NCI-H1092 (cell line): Measurements from ENCODE around the gene CAMK1D.
"Not testable (repeated sequence)": the region's sequence is repeated elsewhere in the genome, so short reads cannot be mapped to it uniquely, and the experiment has no call there.

Experiments used
- DNase-seq: peaks from one replicate; lab custom pipeline; 2025; lab: John Stamatoyannopoulos, UW

The CAMK1D gene

DNA sequence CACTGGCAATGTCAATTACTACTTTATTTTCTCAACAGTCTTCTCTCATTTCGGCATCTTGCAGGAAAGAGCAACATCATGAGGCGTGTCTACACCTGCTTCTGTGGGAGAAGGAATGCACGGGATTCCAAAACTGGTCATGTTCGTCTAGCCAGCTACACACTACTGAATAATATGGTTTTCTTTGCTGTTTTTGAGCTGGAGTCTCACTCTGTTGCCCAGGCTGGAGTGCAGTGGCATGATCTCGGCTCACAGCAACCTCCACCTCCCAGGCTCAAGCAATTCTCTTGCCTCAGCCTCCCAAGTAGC is 376.2 kb downstream of the CAMK1D start:
- DNase-seq = not testable (repeated sequence)

DNA sequence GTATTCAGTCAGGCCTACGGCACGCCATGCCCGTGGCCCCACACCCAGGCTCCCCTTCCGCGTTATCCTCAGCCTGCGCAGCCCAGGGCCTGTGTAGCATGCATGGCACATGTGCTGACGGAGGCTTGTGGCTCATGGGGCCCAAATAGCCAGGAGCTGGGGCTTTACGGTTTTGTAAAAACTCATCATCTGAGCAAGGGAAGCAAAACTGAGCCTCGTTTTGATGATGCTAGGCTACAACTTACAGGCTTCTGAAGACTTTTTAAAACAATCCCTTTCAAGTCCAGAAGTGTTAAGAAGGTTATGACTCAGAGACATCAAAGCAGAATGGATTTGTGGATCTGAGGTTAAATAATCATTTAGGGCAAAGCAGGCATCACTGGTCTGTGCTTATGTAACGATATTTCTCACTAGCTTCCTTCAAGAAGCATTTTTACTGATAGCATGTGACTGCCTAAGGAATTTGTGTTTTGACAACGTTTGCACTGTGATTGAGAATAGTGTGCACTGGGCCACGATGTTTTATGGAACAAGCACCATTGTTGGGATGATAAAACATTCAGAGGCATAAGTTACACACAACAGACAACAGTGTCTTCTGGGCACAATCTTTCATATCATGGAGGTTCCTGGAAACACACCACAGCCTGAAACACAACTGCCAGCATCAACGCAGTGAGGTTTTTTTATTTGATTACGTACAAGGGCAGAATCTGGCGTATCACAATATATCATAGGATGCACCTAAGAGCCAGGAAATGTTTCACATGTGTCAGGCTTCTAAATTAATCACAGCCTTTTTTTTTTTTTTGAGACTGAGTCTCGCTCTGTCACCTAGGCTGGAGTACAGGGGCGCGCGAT is 377.9 kb downstream of the CAMK1D start:
- no peak for DNase-seq

DNA sequence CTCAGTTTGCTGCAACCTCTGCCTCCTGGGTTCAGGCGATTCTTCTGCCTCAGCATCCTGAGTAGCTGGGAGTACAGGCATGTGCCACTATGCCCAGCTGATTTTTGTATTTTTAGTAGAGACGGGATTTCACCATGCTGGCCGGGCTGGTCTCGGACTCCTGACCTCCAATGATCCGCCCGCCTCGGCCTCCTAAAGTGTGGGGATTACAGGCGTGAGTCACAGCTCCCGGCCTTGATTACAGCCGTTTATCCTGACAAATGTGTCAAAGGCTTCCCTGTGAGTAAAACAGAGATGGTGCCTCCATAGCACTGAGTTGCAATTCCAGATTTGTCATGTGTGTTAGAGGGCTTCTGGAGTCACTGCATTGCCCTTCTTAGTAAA is 378.5 kb downstream of the CAMK1D start:
- no peak for DNase-seq

DNA sequence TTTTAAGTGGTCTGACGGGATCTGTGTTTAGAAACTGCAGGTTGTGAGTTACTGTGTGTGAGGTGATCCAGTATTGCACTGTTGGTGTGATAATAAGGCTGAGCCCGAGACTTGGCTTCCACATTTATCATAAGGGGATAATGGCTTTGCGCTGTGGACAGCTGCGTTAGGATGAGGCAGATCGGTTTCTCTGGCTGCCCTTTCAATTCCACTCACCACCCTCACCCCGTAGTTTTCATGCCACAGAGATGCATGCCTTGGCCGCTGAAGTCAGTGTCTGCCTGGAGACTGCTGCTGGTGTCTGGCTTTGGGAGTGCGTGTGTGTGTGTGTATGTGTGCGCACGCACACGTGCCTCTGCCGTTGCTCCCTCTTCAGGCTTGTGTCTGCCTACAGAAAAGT is 379.1 kb downstream of the CAMK1D start:
- peak; percentile 36 for DNase-seq

DNA sequence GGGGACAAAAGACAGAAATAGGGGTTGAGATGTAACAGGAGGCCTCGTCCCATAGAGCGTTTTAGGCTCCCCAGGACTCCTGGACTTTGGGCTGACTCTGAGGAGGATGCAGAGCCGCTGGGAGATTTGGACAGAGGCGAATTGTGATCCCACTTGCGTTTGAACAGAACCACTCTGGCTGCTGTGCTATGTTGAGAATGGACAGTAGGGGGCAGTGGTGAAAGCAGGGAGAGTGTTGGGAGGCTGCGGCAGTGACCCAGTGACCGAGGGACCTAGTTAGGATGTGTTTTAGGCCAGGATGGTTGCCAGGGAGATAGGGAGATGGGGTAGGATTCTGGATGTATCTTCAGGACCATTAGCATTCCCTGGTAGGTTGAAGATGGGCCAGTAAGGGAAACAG is 380.5 kb downstream of the CAMK1D start:
- no peak for DNase-seq

DNA sequence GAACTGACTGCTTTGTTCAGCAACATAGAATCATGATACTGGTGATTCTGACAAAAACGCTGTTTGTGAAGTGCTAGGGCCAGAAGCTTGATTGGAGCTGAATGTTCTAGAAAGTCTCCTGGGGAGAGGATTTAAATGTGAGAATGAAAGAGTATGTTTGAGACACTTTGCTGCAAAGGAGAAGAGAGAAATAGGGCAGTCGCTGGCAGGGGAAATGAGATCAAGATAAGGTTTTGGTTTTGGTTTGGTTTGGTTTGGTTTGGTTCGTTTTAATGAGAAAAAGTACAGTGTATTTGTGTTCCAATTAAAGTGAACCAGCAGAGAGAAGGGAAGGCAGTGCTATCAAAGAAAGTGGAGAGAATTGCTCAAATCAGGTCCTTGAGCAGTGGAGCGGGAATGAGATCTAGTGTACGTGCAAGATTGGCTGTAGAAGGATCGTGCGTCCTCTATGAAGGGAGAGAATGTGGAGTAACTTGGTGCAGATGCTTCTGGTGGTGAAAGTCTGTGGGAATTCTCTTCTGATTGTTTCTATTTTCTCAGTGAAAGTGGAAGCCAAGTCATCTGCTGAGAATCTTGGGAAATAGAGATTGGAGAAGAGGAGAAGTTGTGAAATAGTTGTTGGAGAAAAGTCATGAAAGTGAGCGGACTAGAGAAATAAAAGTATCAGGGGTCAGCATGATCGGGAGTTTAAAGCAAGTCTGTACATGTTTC is 381.6 kb downstream of the CAMK1D start:
- DNase-seq = no peak

DNA sequence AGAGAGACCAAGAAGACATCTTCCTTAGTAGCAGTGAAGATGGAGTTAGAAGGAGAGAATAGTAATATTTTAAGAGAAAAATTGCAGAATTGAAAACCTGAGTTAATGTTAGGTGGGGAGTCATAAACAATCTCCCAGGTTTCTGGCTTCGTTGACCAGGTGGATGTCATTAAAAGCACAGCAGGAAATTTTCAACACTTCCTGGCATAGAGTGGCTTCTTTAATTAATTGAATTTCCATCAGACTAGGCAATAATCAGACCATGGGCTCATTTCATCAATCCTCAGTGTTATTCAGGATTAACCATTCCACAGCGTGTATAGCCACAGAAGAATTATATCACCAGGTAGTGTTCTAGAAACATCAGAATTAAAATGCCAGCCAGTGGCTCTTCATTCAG is 383.9 kb downstream of the CAMK1D start:
- DNase-seq = no peak

DNA sequence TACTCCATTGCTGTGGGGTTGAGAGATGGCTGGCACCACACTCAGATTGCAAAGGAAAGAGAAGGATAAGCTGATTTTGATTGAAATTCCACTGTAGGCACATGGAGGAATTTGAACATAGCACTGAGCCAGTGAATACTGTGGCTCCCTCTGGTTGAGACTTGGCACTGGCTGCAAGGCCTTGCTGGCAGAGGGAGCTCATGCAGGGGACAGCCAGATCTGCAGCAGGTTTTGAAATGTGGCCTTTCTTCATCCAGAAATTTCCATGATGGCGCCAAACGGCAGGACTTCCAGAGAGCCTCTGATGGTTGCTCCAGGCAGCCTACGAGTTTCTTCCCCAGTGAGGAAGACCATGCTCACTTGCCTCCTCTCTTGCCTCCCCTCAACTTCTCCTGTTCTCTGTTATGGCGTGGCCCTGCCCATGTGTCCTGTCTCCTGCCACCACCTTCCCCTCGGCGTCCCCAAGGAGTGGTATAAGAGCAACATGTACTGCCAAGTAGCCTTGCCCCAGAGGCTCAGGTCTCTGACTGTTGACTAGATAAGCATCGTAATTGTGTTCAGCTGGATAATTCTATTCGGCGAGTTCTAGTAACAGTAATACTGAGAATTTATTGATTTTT is 386.6 kb downstream of the CAMK1D start:
- no peak for DNase-seq

DNA sequence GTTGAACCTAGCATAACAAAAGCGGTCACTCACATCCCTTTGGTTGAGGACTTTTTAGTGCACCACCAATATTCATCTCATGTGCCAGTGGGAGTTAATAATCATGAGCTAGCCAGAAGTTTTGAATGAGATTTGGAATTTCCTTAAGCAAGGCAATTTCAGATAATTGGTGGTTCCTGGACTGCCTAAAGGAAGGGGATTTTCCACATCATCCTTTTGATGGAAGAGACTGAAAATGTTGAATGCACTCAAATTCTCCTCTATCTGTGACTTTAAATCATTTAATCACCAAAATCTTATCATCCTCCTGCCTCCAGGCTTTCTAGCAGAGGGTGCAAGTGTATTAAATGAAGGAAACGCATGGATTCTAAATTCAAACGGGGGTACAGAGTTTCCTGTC is 391.5 kb downstream of the CAMK1D start:
- DNase-seq = no peak

DNA sequence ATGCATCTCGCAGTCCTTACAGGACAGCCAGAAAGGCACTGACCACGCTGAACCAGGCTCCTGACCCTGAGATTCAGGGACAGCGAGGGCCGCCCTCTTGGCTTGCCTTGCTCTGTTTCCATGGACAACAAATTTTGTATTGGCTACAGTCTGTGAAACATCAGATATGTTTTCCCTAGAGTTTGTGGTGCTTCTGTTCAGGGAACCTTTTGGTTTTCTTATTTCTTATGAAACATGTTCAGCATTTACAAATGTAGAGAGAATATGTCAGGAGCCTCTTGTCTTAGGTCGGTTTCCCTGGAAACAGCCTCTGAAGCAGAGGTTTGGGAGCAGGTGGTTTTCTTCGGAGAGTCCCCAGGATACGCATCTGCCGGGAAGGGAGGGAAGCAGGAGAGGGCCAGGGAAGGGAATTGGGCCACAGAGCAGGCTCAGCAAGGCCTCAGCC is 392.0 kb downstream of the CAMK1D start:
- no peak for DNase-seq

DNA sequence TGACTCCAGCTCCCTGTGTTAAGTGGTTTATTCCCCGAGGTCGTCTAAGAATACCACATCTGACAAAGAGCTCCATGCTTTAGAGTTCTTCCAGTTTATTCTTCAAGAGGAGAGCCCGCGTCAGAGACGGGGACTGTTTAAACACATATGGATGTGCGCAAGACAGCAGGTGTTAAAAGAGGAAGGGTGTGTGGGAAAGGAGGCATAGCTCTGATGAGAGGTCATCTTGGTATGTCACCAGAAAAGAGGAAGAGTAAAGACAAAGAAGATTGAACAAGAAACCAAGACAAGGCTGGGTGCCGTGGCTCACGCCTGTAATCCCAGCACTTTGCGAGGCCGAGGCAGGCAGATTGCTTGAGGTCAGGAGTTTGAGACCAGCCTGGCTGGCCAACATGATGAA is 393.4 kb downstream of the CAMK1D start:
- no peak for DNase-seq

DNA sequence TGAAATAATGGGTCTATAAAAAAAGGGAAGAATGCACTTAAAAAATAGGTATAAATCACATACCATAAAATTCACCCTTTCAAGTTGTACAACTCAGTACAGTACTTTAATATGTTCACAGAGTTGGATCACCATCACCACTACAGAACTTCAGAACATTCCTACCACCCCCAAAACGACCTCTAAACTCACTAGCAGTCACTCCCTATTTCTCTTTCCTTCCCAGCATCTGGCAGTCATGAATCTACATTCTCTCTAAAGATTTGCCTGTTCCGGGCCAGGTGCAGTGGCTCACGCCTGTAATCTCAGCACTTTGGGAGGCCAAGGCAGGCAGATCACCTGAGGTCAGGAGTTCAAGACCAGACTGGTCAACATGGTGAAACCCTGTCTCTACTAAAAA is 394.1 kb downstream of the CAMK1D start:
- DNase-seq = not testable (repeated sequence)

DNA sequence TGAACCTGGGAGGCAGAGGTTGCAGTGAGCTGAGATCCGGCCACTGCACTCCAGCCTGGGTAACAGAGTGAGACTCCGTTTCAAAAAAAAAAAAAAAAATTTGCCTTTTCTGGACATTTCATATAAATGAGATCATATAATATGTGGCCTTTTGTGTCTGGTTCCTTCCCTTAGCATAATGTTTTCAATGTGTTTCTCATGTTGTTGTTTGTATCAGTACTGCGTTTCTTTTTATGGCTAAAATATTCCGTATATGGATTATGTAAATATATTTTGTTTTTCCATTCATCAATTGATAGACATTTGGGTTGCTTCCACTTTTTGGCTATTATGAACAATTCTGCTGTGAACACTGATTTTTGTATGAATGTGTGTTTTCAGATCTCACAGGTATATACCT is 394.6 kb downstream of the CAMK1D start:
- DNase-seq = no peak

DNA sequence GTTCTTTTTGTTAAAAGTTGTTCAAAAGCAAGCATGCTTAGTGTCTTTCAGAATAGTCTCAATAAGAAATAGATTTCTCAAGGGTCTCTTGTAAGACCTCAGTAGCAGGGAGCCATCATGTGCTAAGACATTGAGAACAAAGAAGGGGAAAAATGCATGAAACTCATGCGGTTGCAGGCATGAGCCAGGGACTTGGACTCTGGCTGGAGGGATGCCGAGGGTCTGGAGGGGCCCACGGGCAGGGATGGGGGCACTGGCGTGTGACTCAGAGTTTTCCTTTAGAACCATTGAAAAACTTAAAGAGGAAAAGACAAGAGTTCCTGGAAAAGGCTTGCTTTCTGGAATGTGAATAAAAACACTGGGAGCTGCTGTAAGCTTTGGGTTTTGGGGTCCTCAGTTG is 398.8 kb downstream of the CAMK1D start:
- DNase-seq = no peak

DNA sequence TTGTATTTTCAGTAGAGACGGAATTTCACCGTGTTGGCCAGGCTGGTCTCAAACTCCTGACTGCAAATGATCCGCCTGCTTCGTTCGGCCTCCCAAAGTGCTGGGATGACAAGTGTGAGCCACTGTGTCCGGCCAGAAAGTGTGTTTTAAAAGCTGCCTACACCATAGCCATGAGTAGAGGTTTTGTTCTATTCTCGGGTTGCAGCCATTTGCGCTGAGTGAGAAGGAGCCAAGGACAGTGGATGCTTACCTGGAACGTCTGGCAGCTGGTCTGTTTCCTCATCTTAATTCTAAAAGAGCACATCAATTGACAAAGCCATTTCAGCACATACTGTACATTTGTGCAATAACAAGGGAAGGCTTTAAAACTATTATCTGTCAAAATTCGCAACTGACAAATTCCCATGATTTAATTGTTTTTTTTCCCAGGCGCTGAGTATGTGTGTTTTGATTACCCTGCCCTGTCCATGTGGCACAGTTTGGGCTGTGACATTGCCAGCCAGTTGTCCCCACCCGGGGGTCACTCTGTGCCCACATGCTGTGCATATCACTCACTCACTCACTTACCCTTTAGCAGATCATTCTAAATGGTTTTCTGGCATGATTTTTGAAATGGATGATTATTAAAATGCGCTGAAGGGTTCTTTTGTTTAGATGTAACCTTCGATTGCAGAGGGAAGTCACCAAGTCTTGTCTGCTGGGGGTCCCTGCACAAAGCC is 400.6 kb downstream of the CAMK1D start:
- no peak for DNase-seq

DNA sequence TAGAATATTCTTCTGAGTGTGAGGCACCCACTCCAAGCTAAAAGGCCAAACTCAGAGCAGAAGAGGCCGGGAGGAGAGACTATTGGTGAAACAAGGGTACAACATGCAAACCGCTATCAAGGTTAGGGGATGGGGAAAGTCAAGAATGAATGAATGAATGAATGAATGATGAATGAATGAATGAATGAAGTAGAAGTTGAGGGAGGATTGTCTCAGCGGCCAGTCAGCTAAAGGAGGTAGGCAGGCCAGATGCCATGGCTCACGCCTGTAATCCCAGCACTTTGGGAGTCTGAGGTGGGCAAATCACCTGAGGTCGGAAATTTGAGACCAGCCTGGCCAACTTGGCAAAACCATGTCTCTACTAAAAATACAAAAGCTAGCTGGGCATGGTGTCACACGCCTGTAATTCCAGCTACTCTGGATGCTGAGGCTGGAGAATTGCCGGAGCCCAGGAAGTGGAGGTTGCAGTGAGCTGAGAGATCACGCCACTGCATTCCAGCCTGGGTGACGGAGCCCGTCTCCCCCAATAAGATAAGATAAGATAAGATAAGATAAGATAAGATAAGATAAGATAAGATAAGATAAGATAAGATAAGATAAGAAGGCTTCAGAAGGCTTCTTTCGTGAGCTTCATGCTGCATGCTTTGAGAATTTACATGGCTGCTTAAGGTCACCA is 401.3 kb downstream of the CAMK1D start:
- no peak for DNase-seq

DNA sequence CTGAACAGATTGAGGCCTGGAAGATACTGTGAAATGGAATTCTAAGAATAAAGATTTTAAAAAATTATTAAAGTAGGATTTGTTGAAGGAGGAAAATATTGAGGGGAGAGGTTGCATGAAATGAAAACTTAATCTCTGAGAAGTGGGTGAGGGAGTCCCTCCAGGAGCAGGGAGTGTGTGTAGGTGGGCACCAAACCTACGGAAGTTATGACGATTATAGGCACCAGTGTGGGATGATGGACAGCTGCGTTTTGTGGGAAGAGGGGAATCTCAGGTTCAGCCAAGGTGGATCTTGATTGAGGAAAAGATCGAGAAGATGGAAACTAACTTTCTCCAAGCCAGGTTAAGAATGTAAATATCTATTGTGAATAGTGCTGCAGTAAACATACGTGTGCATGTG is 405.7 kb downstream of the CAMK1D start:
- no peak for DNase-seq

DNA sequence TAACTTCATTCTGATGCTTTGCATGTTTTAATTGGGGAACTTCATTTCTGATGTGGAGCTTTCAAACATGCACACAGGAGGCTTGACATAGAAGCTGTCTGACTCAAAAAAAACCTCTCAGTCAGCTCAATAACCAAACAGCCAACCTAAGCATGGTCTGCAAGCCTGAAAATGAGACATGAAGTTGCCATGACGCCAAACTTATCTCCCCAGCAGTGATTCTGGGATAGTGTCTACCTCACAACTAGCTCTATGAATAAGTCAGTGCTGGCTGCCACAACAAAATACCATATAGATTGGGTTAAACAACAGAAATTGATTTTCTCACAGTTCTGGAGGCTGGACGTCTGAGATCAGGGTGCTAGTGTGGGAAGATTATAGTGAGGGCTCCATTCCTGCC is 408.0 kb downstream of the CAMK1D start:
- no peak for DNase-seq

DNA sequence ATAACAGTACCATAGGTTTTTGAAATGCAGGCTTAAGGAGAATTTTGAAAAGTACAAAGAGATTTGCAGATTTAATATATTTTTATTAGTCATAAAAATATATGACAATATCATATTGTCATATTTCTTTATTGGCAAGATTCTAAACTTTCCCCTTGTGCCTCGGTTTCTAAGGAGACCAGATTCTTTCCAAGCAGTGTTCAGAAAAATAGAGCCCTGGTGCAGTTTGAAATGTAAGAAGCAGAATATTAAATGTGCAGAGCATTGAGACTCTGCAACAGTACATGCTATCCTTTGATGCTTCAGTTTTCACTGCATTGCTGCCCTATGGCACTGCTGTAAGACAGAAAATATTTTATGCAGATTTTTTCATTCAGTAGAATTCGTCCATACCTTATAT is 408.9 kb downstream of the CAMK1D start:
- DNase-seq = no peak

DNA sequence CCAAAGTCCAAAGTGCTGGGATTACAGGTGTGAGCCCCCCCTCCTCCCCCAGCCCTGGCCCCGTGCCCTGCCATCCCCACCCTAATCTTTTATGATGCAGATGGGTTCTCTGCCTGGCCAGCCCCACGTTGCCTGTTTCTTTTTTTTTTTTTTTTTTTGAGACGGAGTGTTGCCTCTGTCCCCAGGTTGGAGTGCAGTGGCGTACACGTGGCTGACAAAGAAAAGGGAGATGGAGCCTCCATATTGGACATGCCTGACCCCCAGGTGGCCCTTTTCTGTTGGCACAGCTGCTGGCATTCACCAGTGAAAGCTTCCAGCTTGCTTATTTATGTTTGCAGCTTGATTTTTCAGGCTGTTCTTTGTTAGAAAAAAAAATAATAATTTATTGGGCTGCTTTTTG is 416.9 kb downstream of the CAMK1D start:
- peak; percentile 36 for DNase-seq

DNA sequence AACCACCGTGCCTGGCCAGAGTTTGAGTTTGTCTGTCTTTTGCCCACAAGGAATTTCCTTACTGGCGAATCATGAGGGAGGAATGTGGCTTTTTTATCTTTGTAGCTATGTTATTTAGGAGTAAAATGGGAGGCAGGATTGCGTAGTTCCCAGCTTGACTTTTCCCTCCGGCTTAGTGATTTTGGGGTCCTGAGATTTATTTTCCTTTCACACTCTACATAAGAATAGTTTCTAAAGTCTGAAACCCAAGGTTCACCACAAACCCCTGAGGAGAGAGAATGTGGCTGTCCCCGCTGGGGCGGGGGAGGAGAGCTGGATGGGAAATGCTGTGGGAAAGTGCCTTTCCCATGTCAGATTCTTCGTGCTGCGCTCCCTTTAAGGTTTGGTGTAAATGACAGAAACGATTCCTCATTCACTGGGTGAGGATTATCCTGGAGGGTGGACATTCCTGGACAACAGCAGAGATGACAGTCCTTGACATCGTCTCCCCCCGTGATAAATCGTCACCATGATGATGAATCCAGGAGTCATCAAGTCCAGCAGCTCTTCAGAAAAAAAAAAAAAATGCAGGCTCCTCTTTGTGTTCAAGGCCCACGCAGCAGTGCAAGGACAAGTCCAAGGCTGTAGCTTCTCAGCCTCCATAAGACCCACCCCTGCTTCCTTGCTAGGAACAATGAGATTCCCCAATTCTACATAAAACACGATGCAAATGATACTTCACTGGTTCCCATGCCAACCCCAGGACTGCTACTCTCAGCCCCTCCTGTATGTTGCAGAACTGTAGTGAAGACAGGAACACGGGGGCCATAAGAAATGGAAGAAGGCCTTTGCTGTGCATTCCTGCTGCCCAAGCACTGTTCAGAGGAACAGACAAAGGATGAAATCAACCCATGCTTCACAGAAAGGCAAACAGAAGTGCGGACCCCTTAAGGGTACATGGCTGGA is 419.1 kb downstream of the CAMK1D start:
- no peak for DNase-seq
